Right forelimb (tissue), 1 donor: ENCODE results near the gene MAS1.

ENCODE experiments used
- DNase-seq: peaks from one replicate; pipeline ENCODE4 v3.0.0-alpha.2; 2018

MAS1 gene

DNA sequence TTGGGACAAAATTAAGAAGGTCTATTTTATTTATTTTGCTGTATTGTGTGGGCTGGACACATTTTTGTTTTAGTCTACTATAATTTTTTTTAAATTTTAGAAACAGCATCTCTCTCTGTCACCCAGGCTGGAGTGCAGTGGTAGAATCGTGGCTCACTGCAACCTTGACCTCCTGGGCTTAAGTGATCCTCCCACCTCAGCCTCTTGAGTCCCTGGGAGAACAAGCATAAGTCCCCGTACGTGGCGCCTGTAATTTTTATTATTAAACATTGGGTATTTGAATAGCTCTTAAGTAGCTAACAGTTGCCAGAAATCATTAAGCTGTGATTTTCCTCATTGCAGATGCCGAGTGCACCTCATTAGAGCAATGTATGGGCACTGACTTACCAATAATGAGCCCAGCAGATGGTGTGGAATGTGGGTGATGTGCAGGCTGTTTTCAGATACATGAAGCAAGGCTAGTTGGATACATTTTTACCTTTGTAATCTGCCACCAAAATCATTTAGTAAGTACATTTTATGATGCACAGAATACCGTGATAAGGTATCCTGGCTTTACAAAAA, 10.3 kb upstream of the MAS1 start:
- DNase-seq: no peak

- no peak for DNase-seq
Observed at GRCh38 chr6:159884720-159885119, 6.1 kb upstream of the MAS1 start.

DNA sequence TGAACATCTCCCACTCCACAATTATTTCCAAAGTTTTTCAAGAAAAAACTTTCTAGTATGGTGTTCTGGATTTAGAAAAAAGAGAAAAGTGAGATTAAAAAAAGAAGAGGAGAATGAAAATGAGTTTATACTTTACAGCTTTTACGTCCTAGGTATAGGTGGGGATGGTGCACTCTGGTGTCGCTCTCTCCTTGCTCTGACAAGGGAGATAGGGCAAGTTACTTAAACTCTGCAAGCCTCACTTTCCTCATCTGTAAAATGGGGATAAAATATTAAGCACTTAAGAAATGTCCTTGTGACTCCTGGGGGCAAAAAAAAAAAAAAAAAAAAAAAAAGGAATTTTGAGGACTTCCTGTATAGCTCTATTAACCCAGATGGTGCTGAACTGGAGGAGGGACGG, 4.5 kb upstream of the MAS1 start:
- no peak for DNase-seq

GRCh38 chr6:159887146-159887545, 3.6 kb upstream of the MAS1 start:
- DNase-seq: no peak

GRCh38 chr6:159887761-159888160, 3.0 kb upstream of the MAS1 start:
- DNase-seq: no peak

DNA sequence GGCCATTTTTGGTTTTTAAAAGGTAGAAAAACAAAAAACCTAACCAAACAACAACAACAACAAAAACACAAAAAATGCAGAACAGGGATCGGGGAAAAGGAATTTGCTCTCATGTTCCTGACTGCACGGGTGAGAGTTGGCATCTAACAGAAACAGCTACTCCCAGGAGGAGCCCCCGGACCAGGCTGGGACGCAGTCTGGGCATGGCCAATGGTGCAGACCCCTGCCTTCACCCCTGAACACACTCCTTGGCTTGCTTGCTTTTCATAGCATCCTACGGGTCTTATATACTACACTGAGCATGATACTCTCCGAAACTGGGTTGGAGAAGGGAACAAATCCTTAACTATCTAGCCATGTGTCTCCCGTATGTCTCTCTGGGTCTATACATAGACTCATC, 587 bp upstream of the MAS1 start:
- no peak for DNase-seq

GRCh38 chr6:159892053-159892452, 1.3 kb downstream of the MAS1 start:
- DNase-seq: no peak

DNA sequence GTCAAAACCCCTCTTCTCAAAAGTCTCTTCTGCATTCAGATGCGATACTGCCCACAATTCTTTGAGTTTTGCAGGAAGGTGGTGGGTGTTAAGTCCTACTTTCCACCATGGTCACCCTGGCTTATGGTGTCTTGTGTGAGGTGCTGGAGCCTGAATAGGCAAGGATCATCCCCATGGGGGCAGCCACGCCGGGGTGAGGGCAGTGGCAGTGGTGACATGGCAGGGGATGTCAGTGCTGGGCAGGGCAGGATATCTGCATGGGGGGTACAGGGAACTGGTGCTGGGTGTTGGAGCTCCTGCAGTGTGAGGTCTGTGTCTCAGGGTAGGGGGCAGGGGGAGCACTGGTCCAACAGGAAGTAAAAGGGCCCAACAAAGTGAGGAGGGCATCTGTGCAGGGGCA, 2.3 kb downstream of the MAS1 start:
- DNase-seq: no peak

DNA sequence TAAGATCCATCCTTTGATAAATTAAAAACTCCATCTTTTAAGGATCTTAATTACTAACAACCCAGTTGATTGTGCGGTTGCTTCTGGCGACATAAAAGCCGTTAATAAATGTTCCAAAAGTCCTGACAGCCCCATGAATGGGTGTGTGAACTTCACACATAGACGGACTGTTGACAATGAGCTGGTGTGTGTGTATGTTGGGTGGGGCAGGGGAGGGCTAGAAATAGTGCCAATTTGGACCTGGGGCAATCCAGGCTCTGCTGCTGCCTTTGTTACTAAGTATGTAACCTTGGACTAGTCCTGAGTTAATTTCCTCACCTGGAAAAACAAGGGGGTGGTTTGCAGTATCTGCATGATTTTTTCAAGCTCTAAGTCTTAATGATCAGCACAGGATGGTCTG, 4.2 kb downstream of the MAS1 start:
- DNase-seq: no peak

DNA sequence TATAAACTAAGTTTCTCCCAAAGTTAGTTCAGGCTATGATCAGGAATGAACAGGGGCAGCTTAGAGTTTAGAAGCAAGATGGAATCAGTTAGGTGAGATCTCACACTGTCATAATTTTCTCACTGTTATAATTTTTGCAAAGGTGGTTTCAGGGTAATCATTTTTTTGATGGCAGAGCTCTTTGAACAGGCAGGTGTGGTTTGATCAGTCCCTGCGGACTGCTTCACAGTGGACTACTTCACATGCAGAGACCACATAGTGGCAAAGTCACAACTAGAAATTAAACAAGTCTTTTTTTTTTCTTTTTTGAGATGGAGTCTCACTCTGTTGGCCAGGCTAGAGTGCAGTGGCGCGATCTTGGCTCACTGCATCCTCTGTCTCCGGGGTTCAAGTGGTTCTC, 6.8 kb downstream of the MAS1 start:
- no peak for DNase-seq

GRCh38 chr6:159898519-159898918, 7.7 kb downstream of the MAS1 start:
- DNase-seq: no peak

GRCh38 chr6:159899994-159900745, 9.4 kb downstream of the MAS1 start:
- no peak for DNase-seq

DNA sequence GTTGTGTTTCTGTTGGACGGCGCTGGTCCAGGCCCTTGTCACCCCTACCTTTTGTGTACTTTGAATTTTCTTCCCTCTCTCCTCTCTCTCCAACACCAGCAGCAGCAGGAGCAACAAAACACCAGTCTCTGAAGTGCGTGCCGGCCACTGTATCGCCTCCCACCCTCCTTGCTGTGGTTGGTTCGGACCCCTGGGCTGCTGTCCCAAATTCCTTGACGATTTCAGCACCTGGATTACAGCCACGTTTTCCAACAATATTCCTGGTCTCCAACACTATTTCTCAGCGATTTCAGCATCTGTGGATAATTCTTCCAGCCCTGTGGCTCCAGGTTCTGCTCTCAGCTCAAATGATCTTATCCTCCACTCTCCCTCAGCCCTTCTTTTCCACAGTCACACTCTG, 11.8 kb downstream of the MAS1 start:
- peak; percentile 56 for DNase-seq

DNA sequence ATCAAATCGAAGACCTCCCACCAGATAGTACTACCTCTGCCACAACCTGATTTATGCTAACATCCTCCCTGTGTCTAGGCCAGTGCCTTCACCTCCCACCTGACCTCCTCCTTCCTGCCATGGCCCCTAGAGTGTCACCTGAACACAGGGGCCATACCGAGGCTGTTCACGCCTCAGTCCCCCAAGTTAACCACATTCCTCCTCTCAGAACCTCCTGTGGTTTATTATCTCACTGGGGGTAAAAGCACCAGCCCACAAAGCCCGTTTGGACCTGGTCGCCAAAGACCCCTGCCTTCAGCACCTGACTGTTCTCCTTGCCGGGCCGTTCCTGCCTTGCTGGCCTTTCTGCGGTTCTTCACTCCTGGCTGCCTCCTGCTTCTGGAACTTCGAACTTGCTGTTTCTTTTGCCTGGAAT, 13.7 kb downstream of the MAS1 start:
- DNase-seq: peak; percentile 19

- no peak for DNase-seq
Observed at GRCh38 chr6:159906400-159906799, 15.6 kb downstream of the MAS1 start.

DNA sequence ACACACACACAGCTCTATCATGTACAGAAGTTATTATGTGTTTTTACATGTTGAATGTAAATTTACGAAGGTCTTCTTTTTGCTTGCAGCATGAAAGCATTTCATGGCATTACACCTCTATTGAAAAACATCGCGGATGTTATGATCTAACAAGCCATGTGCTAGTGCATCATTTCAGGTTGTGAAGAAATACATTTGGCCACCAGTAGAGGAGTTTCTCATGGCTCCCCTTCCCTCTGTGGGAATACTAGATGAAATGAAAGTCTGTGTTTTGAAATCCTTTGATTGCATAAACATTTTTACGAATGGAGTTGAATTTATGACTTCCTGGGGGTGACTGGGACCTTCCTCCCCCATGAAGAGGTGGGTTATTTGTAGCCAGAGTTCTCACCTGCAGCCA, 17.7 kb downstream of the MAS1 start:
- DNase-seq: no peak

DNA sequence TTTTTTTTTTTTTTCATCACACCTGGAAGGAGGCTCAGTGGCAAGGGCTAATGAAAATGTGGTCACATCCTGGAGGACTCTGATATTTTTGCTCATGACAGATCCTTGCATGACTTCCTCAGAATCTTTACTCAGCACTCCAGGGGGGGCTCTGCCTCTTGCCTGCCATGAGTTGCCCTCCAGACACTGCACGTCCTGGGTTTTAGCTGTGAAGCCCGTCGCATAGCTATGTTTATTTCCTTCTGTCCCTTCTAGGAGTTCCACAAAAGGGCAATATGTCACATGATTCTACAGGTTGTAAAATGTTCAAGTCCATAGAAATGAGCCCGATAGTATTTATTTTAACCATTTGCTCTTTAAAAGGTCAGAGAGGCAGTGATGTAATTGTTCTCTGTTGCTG, 18.2 kb downstream of the MAS1 start:
- peak; percentile 15 for DNase-seq

DNA sequence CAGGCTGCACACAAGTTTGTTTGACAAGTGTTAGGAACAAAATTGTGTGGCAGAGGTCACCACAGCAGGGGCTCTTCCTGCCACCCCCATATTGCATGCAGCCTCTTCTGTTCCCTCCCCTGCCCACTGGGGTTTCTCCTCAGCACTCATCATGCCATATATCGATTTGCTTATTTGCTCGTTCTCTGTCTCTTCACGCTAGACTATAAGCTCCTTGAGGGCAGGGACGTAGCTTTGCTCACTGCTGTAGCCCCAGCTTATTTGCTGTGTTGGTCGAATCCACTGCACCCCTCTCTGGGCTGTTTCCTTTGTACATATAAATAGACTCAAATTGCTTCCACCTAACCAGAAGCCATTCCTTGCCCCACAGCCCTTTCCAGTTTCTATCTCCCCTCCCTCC, 19.6 kb downstream of the MAS1 start:
- peak; percentile 5 for DNase-seq

DNA sequence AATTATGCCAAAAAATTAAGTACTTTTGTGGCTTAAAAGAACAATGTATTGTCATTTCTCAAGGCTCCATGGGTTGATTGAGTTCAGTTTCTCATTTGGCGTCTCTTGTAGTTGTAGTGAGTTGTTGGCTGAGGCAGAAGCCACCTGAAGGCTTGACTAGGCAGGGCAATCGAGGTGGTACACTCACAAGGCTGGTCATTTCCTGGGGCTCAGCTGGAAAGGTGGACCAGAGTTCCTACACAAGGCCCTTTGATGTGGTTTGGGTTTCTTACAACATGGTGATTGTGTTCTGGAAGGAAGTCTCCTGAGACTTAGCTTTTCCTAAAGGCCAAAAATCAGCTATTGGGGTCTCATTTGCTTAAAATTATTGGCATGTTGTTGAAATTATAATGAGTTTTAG, 22.6 kb downstream of the MAS1 start:
- no peak for DNase-seq

- DNase-seq: no peak
Observed at GRCh38 chr6:159913862-159914564, 23.2 kb downstream of the MAS1 start.

DNA sequence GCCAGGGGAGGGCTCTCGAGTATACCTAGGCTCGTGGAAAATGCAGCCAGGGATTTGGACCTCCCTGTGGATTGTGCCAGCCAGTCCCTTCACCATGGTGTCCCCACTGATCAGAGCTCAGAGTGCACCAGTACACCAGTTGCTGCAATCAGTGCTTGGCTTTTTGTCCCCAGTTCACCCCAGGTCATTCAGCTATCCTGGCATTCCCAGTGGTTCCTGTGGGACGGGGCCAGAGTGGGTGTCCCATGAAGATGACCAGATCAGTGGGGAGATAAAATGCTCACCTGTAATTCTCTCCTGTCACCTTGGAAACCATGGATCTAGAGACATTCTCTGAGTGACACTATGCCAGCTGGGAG, 23.8 kb downstream of the MAS1 start:
- DNase-seq: no peak

DNA sequence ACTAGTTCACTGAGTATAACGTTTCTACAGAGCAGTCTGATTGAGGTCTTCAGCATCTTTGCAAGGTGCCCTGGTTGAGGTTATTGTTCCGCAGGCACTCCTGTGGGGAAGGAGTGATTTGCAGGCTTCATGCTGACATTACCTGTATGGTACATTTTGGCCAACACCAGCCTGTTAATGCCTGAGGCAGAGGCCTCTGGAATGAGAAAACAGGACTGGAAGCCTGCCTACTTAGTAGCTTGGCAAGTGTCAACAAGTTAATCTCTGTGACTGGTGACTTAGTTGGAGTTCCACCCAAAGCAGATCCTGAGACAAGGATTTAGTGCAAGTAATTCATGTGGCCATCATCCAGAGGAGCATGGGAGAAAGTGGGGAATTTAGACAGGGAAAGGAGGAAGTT, 24.6 kb downstream of the MAS1 start:
- DNase-seq: peak; percentile 5

DNA sequence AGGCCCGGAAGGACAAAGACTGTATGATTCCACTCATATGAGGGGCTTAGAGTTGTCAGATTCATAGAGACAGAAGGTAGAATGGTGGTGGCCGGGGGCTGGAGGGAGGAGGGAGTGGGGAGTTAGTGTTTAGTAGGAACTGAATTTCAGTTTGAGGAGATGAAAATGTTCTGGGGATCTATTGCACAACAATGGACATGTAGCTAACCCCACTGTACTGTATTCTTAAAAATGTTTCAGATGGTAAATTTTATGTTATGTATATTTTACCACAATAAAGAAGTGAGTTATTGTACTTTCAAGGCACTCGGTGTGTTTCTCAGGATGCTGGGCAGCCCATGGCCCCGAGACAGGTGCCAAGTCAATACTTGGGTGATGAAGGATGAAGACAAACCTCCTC, 25.4 kb downstream of the MAS1 start:
- DNase-seq: no peak

- no peak for DNase-seq
Observed at GRCh38 chr6:159916752-159917151, 26.0 kb downstream of the MAS1 start.
